WTC11 (cell line): ENCODE measurements around the gene OVCA2. TPM values are rescaled to one million over a fixed set of nuclear protein-coding genes. Genes with fewer than 3 reads are reported as not detected.
A peak's percentile ranks its signal among the peaks of the same experiment; 100 is the strongest.

ENCODE experiments used
- ATAC-seq: fragments of 200-7000 bp; cut with Tn5 transposase; 2 replicates; pipeline ENCODE4 v1.10.0; 2021; ENCODE audit warnings: mild to moderate bottlenecking, moderate library complexity
- CTCF ChIA-PET: fragments of 300-600 bp; sonication (Branson Sonifier 250); formaldehyde crosslinking; loops from one replicate; lab custom pipeline; 2021; ENCODE audit warnings: antibody characterized with exemption; lab: Charles Lee
- POLR2A ChIA-PET: fragments of 350-600 bp; sonication (Branson Sonifier 250); formaldehyde crosslinking; loops from one replicate; lab custom pipeline; 2021; ENCODE audit warnings: antibody characterized with exemption; lab: Charles Lee
- DNase-seq: peaks from one replicate; pipeline ENCODE4 v3.0.0; 2021; ENCODE audit warnings: low spot score
- H3K27ac Mint-ChIP-seq: 2 replicates; pipeline ENCODE4 v1.8.0; 2021; ENCODE audit warnings: mixed read lengths
- H3K27me3 Mint-ChIP-seq: 2 replicates; pipeline ENCODE4 v1.8.0; 2021; ENCODE audit warnings: low read depth, mild to moderate bottlenecking, moderate library complexity, mixed read lengths
- H3K36me3 Mint-ChIP-seq: 2 replicates; pipeline ENCODE4 v1.8.0; 2021; ENCODE audit warnings: mixed read lengths
- H3K4me1 Mint-ChIP-seq: 2 replicates; pipeline ENCODE4 v1.8.0; 2022; ENCODE audit warnings: mixed read lengths
- H3K4me3 Mint-ChIP-seq: 2 replicates; pipeline ENCODE4 v1.8.0; 2021; ENCODE audit warnings: mild to moderate bottlenecking, moderate library complexity, mixed read lengths
- H3K9me3 Mint-ChIP-seq: 2 replicates; pipeline ENCODE4 v1.8.0; 2021; ENCODE audit warnings: mixed read lengths
- ATF1 ChIP-seq: sonication (generic); formaldehyde crosslinking; IDR thresholded peaks from 2 replicates; pipeline ENCODE4 v1.8.1; 2023; ENCODE audit warnings: mild to moderate bottlenecking, moderate library complexity, missing genetic modification reagents
- CREM ChIP-seq: sonication (generic); formaldehyde crosslinking; IDR thresholded peaks from 2 replicates; pipeline ENCODE4 v1.8.1; 2022; ENCODE audit warnings: mild to moderate bottlenecking, missing genetic modification reagents, moderate library complexity
- ELF4 ChIP-seq: sonication (generic); formaldehyde crosslinking; IDR thresholded peaks from 2 replicates; pipeline ENCODE4 v1.8.1; 2022; ENCODE audit warnings: low read depth, mild to moderate bottlenecking, moderate library complexity, missing genetic modification reagents
- ETV6 ChIP-seq: sonication (generic); formaldehyde crosslinking; IDR thresholded peaks from 2 replicates; pipeline ENCODE4 v1.8.1; 2022; ENCODE audit warnings: mild to moderate bottlenecking, missing genetic modification reagents
- FOXP4 ChIP-seq: sonication (generic); formaldehyde crosslinking; IDR thresholded peaks from 2 replicates; pipeline ENCODE4 v1.8.0; 2022; ENCODE audit warnings: mild to moderate bottlenecking, missing genetic modification reagents
- IRF1 ChIP-seq: sonication (generic); formaldehyde crosslinking; IDR thresholded peaks from 2 replicates; pipeline ENCODE4 v1.8.0; 2023; ENCODE audit warnings: missing genetic modification reagents
- RELA ChIP-seq: sonication (generic); formaldehyde crosslinking; IDR thresholded peaks from 2 replicates; pipeline ENCODE4 v1.8.1; 2022; ENCODE audit warnings: missing genetic modification reagents, mild to moderate bottlenecking, borderline replicate concordance
- TP53 ChIP-seq: sonication (generic); formaldehyde crosslinking; IDR thresholded peaks from 2 replicates; pipeline ENCODE4 v1.8.1; 2023; ENCODE audit warnings: mild to moderate bottlenecking, missing genetic modification reagents
- USF1 ChIP-seq: sonication (generic); formaldehyde crosslinking; IDR thresholded peaks from 2 replicates; pipeline ENCODE4 v1.8.0; 2022; ENCODE audit warnings: mild to moderate bottlenecking, missing genetic modification reagents
- ZBTB43 ChIP-seq: sonication (generic); formaldehyde crosslinking; IDR thresholded peaks from 2 replicates; pipeline ENCODE4 v1.8.1; 2023; ENCODE audit warnings: mild to moderate bottlenecking, missing genetic modification reagents
- ZNF121 ChIP-seq: sonication (generic); formaldehyde crosslinking; IDR thresholded peaks from 2 replicates; pipeline ENCODE4 v1.8.0; 2023; ENCODE audit warnings: missing genetic modification reagents
- ZSCAN18 ChIP-seq: fragments of 250-450 bp; sonication (Bioruptor Pico); IDR thresholded peaks from 2 replicates; pipeline ENCODE4 v2.1.2; 2022; ENCODE audit warnings: mild to moderate bottlenecking, moderate library complexity
- total RNA-seq: library from RNA; stranded (reverse); gene quantifications from 3 replicates; pipeline ENCODE4 v1.2.3, GENCODE V29; 2021
- TF ChIP-seq, protein P1 (sequence below): sonication (generic); formaldehyde crosslinking; IDR thresholded peaks from 2 replicates; pipeline ENCODE4 v1.8.1; 2023; ENCODE audit warnings: mild to moderate bottlenecking, missing genetic modification reagents, moderate library complexity

The OVCA2 gene
- total RNA-seq, 1 experiment from 2014 or later: 23.5 TPM

DNA sequence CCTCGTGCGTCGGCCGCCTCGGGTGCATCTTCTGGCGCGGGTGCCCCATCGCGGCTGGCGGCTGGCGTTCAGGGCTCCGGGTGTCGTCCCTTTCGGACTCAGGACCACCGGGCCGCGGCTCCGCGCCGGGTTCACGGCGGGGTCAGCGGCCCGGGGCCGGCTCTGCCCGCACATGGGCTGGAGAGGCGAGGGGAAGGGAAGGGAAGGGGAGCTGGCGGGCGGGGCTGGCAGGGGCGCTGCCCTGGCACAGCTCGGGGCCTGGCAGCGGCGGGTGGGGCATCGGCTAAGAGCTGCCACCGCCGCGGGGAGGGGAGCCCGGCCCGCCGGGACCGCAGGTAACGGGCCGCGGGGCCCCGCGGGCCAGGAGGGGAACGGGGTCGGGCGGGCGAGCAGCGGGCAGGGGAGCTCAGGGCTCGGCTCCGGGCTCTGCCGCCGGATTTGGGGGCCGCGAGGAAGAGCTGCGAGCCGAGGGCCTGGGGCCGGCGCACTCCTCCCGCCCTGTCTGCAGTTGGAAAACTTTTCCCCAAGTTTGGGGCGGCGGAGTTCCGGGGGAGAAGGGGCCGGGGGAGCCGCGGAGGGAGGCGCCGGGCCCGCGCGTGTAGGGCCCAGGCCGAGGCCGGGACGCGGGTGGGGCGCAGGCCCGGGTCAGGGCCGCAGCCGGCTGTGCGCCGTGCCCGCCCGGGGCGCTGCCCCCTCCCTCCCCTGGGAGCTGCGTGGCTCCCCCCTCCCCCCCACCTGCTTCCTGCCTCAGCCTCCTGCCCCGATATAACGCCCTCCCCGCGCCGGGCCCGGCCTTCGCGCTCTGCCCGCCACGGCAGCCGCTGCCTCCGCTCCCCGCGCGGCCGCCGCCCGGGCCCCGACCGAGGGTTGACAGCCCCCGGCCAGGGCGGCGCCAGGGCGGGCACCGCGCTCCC is 13.7 kb downstream of the OVCA2 start:
- H3K4me1 Mint-ChIP-seq: peaks cover 7% of the 10 kb centered on the region
- ATAC-seq (no peak), DNase-seq (no peak)
- TF ChIP-seq TP53 (CRISPR knock-in tag) (no peak), ELF4 (CRISPR knock-in tag) (no peak), RELA (no peak), ATF1 (CRISPR knock-in tag) (no peak), ETV6 (CRISPR knock-in tag) (no peak)
- H3K4me3 Mint-ChIP-seq: no peak overlapping the region; the same call in 1 of the 2 replicates
- H3K36me3 Mint-ChIP-seq: no peaks in the 10 kb centered on the region
- H3K27ac Mint-ChIP-seq: no peak overlapping the region
- H3K27me3 Mint-ChIP-seq: peaks cover 76% of the 10 kb centered on the region
- H3K9me3 Mint-ChIP-seq: no peaks in the 10 kb centered on the region
- CTCF ChIA-PET: interaction anchor here (0.5 to 6.2 kb wide), 45 partner anchors 9 to 353 kb away, joined by 3 to 229 read pairs (median 6); partner anchors contain the start of genes DPH1, RTN4RL1, SGSM2 and SMG6
- POLR2A ChIA-PET: no interaction called here

DNA sequence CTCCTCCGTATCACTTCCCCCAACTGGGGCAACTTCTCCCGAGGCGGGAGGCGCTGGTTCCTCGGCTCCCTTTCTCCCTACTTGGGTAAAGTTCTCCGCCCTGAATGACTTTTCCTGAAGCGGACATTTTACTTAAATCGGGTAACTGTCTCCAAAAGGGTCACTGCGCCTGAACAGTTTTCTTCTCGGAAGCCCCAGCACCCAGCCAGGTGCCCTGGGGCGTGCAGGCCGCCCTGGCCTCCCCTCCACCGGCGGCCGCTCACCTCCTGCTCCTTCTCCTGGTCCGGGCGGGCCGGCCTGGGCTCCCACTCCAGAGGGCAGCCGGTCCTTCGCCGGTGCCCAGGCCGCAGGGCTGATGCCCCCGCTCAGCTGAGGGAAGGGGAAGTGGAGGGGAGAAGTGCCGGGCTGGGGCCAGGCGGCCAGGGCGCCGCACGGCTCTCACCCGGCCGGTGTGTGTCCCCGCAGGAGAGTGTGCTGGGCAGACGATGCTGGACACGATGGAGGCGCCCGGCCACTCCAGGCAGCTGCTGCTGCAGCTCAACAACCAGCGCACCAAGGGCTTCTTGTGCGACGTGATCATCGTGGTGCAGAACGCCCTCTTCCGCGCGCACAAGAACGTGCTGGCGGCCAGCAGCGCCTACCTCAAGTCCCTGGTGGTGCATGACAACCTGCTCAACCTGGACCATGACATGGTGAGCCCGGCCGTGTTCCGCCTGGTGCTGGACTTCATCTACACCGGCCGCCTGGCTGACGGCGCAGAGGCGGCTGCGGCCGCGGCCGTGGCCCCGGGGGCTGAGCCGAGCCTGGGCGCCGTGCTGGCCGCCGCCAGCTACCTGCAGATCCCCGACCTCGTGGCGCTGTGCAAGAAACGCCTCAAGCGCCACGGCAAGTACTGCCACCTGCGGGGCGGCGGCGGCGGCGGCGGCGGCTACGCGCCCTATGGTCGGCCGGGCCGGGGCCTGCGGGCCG is 14.7 kb downstream of the OVCA2 start:
- no peak overlapping the region for H3K27ac Mint-ChIP-seq
- no peak for ATAC-seq
- CTCF ChIA-PET: interaction anchor here (0.9 to 6.2 kb wide), 16 partner anchors 12 to 340 kb away, joined by 3 to 229 read pairs (median 10); partner anchors contain the start of genes RTN4RL1 and SGSM2
- TF ChIP-seq ZSCAN18 (CRISPR knock-in tag) (no peak), ZNF121 (CRISPR knock-in tag) (peak; percentile 52; the same call in 1 of the 2 replicates), IRF1 (CRISPR knock-in tag) (0 out of 2 replicates have a peak, but pooled peaks have one; percentile 47), ZBTB43 (CRISPR knock-in tag) (0 out of 2 replicates have a peak, but pooled peaks have one; percentile 39), FOXP4 (CRISPR knock-in tag) (no peak)
- H3K9me3 Mint-ChIP-seq: no peaks in the 10 kb centered on the region
- POLR2A ChIA-PET: no interaction called here
- H3K27me3 Mint-ChIP-seq: peaks cover 73% of the 10 kb centered on the region
- peaks cover 7% of the 10 kb centered on the region for H3K4me1 Mint-ChIP-seq
- H3K4me3 Mint-ChIP-seq: peak overlapping the region; percentile 54
- DNase-seq: peak; percentile 49
- H3K36me3 Mint-ChIP-seq: no peaks in the 10 kb centered on the region

- POLR2A ChIA-PET: interaction anchor here (1.6 kb wide), 1 partner anchor 187 kb away, joined by 5 read pairs; no protein-coding TSS in a partner anchor
- DNase-seq (no peak), ATAC-seq (no peak)
- peaks cover 65% of the 10 kb centered on the region for H3K27me3 Mint-ChIP-seq
- CTCF ChIA-PET: interaction anchor here (0.9 to 6.2 kb wide), 23 partner anchors 11 to 359 kb away, joined by 3 to 229 read pairs (median 5); partner anchors contain the start of genes RTN4RL1, SGSM2, SMG6 and SRR
- TF ChIP-seq, protein P1, sequence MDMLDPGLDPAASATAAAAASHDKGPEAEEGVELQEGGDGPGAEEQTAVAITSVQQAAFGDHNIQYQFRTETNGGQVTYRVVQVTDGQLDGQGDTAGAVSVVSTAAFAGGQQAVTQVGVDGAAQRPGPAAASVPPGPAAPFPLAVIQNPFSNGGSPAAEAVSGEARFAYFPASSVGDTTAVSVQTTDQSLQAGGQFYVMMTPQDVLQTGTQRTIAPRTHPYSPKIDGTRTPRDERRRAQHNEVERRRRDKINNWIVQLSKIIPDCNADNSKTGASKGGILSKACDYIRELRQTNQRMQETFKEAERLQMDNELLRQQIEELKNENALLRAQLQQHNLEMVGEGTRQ: no peak
- no peak for TF ChIP-seq USF1
- TF ChIP-seq CREM: no peak
- no peaks in the 10 kb centered on the region for H3K36me3 Mint-ChIP-seq
- H3K9me3 Mint-ChIP-seq: no peaks in the 10 kb centered on the region
- H3K27ac Mint-ChIP-seq: no peak overlapping the region
- peaks cover 12% of the 10 kb centered on the region for H3K4me1 Mint-ChIP-seq
- H3K4me3 Mint-ChIP-seq: no peak overlapping the region
These were observed 15.4 kb downstream of the OVCA2 start for GRCh38 chr17:2057175-2057759.
